Measurements from ENCODE around the gene TSHZ2.

DNA sequence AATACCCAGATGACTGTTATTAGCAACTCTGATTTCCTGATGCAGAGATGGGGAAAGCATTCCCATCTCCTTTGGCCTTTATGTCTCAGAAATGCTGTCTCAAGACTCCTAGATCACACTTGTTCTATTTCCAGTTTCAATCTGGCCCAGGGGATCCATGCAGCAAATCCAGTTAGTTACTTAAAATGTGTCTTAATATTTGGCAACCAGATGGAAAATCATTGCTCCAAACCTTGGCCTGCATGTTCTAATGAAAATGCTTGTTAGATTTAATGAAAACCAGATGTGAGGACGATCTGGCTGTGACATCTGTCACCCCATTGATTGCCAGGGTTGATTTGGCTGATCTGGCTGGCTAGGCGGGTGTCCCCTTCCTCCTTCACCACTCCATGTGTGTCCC lies 125.2 kb downstream of the TSHZ2 start:
- peak in 1 of 3 donors; percentile 44 for TF ChIP-seq POLR2AphosphoS5 (IDR thresholded peaks at IDR 0.05)
- TF ChIP-seq, protein P1, sequence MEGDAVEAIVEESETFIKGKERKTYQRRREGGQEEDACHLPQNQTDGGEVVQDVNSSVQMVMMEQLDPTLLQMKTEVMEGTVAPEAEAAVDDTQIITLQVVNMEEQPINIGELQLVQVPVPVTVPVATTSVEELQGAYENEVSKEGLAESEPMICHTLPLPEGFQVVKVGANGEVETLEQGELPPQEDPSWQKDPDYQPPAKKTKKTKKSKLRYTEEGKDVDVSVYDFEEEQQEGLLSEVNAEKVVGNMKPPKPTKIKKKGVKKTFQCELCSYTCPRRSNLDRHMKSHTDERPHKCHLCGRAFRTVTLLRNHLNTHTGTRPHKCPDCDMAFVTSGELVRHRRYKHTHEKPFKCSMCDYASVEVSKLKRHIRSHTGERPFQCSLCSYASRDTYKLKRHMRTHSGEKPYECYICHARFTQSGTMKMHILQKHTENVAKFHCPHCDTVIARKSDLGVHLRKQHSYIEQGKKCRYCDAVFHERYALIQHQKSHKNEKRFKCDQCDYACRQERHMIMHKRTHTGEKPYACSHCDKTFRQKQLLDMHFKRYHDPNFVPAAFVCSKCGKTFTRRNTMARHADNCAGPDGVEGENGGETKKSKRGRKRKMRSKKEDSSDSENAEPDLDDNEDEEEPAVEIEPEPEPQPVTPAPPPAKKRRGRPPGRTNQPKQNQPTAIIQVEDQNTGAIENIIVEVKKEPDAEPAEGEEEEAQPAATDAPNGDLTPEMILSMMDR (IDR thresholded peaks at IDR 0.05) = no peak

All from breast epithelium (tissue), 3 donors.